GM19023 (cell line): ENCODE results near the gene RAPSN.
"Not testable (repeated sequence)": the region's sequence is repeated elsewhere in the genome, so short reads cannot be mapped to it uniquely, and the experiment has no call there.

ENCODE experiments used
- ATAC-seq: cut with Tn5 transposase; IDR thresholded peaks from one replicate; pipeline ENCODE4 v1.9.1; 2021; ENCODE audit warnings: mild to moderate bottlenecking, moderate library complexity; ENCODE audit not compliant: unreplicated experiment

The RAPSN gene

DNA sequence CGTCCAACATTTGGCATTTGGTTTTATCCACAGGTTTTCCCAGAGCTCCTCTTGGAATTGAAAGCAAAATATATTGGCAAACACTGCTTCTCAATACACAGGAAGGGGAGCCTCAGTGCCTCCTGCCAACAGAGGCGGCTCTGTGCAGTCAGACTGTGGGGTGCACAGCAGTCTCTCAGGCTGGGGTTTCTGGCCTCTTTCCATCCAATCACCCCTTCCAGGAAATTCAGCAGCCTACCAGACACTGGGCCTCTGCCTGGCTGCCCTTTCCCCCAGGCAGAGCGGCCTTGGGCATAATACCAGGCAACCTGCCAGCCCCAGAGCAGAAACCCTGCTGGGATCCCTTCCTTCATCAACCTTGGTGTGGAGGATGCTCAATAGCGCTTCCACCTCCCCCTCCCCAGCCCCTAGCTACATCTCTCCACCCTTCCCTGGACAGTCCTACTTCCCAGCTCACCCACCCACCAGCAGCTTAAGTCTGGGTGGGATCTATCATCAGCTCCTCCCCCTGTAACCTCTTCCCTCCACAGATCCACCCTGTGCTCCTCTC, 17.8 kb upstream of the RAPSN start:
- ATAC-seq: no peak

DNA sequence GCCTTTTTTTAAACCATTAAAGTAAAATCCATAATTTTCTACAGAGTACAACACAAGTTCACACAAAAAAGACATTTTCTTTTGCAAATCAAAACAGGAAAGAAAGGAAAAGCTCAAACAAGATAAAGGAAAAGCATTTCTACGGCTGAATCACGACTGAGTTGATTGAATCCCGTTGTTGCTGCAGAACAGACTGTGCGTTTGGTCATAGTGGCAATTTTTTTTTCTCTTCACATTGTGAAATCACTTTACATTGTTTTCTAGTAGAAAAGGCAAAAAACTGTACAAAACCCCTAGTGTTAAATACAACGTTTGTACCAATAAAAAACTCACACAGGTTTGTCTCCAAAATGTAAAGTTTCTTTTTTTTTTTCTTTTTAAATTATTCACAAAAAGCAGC, 17.3 kb upstream of the RAPSN start:
- ATAC-seq: no peak

- ATAC-seq: no peak
Observed at GRCh38 chr11:47464483-47464882, 15.5 kb upstream of the RAPSN start.

DNA sequence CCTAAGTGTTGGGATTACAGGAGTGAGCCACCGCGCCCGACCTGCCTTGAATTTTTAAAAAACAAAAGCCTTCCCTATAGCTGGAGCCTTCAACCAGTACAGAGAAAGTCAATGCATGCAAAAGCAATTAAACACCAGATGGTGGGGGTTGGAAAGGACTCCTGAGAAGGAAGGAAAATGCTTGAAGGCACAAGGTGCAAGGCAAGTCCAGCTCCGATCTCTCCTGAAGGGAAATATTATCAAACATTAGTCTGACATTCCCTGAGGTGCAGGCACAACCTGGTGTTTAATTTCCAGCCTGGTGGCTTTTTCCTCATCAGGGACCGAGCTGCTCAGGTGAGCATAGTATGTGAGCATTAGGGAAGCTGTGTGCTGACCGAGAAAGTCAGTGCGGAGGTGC, 12.9 kb upstream of the RAPSN start:
- no peak for ATAC-seq

GRCh38 chr11:47460571-47461235, 11.8 kb upstream of the RAPSN start:
- no peak for ATAC-seq

DNA sequence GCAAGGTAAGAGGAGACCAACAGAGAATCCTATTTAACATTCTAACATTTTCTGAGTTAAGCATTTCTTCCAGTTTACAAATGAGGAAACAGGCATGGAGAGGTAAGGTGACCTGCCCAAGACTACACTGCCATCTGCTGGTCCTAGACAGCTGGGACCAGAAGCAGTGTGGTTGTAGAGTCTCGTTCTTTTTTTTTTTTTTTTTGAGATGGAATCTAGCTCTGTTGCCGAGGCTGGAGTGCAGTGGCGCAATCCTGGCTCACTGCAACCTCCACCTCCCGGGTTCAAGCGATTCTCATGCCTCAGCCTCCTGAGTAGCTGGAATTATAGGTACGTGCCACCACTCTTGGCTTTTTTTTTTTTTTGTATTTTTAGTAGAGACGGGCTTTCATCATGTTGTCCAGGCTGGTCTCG, 5.3 kb upstream of the RAPSN start:
- not testable (repeated sequence) for ATAC-seq

- ATAC-seq: no peak
Observed at GRCh38 chr11:47453365-47453764, 4.4 kb upstream of the RAPSN start.

- no peak for ATAC-seq
Observed at GRCh38 chr11:47451990-47452389, 3.1 kb upstream of the RAPSN start.

DNA sequence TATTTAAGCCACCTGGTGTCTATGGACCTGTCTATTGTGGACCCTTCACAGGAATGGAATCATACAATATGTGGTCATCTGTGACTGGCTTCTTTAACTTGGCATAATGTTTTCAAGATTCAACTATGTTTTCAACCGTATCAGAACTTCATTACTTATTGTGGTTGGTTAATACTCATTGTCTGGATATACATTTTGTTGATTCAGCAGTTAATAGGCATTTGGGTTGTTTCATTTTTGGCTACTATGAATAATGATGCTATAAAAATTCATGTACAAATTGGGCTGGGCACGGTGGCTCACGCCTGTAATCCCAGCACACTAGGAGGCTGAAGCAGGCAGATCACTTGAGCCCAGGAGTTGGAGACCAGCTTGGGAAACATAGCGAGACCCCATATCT, 2.5 kb upstream of the RAPSN start:
- no peak for ATAC-seq

DNA sequence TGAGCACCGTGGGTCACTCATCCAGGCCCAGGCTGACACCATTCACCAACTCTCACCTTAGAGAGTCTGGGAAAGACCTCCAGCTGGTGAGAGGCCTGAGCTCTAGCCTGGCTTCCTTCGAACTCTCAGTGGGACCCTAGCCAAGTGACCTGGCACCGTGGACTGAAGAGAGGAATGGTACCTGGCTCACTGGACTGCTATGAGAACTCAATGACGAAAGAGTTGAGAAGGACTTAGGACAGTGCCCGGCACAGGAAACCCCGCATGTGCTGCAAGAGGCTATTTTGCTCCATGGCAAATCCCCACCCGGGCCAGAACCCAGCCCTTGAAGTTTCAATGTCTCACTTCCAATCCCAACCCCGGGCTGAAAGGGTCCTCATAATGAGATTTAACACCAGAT, 605 bp upstream of the RAPSN start:
- no peak for ATAC-seq

DNA sequence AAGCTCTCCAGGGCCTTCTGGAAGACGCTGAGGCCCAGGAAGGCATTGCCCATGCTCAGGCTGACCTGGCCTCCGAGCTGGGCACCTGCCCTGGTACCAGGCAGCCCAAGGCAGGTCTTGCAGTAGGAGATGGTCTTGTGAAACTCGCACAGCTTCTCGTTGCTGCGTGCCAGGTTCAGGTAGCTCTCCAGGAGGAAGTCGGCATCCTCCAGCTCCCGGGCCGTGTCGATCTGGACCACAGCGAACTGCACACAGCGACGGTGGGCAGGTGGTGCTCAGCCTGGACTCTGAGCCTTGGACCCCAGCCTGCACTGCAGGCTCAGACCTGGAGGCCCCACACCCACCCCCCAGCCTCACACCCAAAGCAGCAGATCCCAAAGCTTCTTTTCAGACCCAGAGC, 1.0 kb downstream of the RAPSN start:
- no peak for ATAC-seq

- ATAC-seq: no peak
Observed at GRCh38 chr11:47446833-47447232, 2.1 kb downstream of the RAPSN start.

DNA sequence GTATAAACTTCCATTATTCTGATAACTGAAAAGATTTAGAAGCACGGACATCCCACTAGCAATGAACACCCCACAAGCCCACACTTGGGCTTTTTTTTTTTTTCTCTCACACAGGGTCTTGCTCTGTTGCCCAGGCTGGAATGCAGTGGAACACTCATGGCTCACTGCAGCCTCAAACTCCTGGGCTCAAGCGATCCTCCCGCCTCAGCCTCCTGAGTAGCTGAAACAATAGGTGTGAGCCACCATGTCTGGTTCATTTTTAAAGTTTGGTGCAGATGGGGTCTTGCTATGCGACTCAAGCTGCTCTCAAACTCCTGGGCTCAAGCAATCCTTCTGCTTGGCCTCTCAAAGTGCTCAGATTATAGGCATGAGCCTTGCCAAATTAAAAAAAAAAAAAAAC, 3.1 kb downstream of the RAPSN start:
- no peak for ATAC-seq

- ATAC-seq: no peak
Observed at GRCh38 chr11:47443817-47444216, 5.1 kb downstream of the RAPSN start.

DNA sequence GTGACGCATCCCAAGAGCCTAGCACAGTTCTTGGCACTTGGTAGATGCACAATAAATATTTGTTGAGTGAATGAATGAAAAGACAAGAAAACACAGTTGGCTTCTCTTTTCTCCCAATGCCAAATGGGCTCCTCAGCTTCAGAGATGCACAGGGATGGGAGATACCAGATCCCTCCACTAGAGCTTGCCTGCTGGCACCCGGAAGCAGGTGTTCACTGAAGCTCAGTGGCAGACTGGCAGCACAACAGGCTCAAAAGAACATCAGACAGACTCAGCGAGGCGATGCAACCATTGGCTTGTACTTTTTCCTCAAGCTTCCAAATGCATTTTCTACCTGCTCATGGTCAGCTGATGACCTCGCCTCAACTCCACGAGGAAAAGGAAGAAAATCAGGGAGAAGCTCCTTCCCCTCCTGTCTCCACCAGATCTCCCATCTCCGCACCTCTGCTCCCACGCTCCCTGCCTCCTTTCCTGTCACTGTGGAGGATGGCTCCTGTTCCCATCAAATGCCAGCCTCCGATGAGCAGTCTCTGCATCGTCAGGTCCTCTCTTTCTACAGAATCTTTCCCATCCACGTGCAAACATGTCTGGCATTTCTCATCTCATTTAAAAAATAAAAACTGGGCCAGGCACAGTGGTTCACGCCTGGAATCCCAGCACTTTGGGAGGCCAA, 5.8 kb downstream of the RAPSN start:
- no peak for ATAC-seq

GRCh38 chr11:47442514-47442913, 6.4 kb downstream of the RAPSN start:
- no peak for ATAC-seq

DNA sequence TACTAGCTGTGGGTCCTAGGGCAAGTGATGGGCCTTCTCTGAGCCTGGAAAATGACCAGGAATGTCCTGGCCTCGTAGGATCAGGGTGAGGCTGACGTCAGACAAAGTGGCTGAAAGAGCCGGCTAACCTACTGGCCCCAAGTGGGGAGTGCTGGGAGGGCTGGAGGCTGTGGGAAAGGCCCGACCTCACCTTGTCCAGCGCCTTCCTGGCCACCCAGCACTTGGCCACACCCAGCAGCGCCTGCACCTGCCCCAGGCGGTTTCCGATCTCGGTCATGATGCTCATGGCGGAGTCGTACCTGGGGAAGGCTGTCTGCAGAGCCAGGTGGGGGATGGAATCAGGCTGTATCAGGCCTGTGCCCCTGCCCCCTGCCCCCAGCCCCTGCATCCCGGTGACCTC, 7.5 kb downstream of the RAPSN start:
- ATAC-seq: no peak

DNA sequence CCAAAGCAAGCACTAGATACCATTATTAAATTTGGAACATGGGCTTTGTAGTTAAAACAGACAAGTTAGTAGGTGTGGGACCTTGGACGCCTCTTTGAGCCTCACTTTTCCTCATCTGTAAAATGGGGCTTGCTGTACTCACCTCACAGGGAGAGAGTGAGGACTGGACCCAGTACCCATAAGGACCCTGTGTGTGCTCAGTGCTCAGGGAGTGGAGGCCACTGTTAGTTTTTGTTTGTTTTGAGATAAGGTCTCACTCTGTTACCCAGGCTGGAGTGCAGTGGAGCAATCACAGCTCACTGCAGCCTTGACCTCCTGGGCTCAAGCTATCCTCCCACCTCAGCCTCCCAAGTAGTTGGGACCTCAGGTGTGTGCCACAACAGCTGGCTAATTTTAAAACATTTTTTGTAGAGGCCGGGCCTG, 8.9 kb downstream of the RAPSN start:
- ATAC-seq: no peak

- no peak for ATAC-seq
Observed at GRCh38 chr11:47438721-47439120, 10.2 kb downstream of the RAPSN start.

GRCh38 chr11:47437746-47438418, 11.1 kb downstream of the RAPSN start:
- ATAC-seq: no peak

- no peak for ATAC-seq
Observed at GRCh38 chr11:47437218-47437745, 11.7 kb downstream of the RAPSN start.

GRCh38 chr11:47436726-47437125, 12.2 kb downstream of the RAPSN start:
- ATAC-seq: no peak
